ENCODE results near the gene ENDOV.

The ENDOV gene

GRCh38 chr17:80452173-80452915, 37.4 kb downstream of the ENDOV start:
- no peak for DNase-seq

GRCh38 chr17:80453126-80453997, 38.4 kb downstream of the ENDOV start:
- no peak for DNase-seq

- DNase-seq, result no peak
Measured at GRCh38 chr17:80453998-80454556, 39.1 kb downstream of the ENDOV start.

- DNase-seq, result peak; percentile 96
Measured at GRCh38 chr17:80454557-80455335, 39.8 kb downstream of the ENDOV start.

- DNase-seq, result no peak
Measured at GRCh38 chr17:80455336-80455710, 40.4 kb downstream of the ENDOV start.

- DNase-seq, result no peak
Measured at GRCh38 chr17:80455784-80456183, 40.8 kb downstream of the ENDOV start.

GRCh38 chr17:80456465-80457235, 41.7 kb downstream of the ENDOV start:
- no peak for DNase-seq

- no peak for DNase-seq
Measured at GRCh38 chr17:80457236-80457856, 42.4 kb downstream of the ENDOV start.

- DNase-seq, result no peak
Measured at GRCh38 chr17:80458016-80458415, 43.0 kb downstream of the ENDOV start.

- DNase-seq, result no peak
Measured at GRCh38 chr17:80459234-80459633, 44.3 kb downstream of the ENDOV start.

GRCh38 chr17:80460429-80460834, 45.5 kb downstream of the ENDOV start:
- DNase-seq, result no peak

GRCh38 chr17:80461528-80462160, 46.7 kb downstream of the ENDOV start:
- no peak for DNase-seq

GRCh38 chr17:80463784-80464400, 48.9 kb downstream of the ENDOV start:
- no peak for DNase-seq

GRCh38 chr17:80464486-80464885, 49.5 kb downstream of the ENDOV start:
- no peak for DNase-seq

- no peak for DNase-seq
Measured at GRCh38 chr17:80465327-80465974, 50.5 kb downstream of the ENDOV start.

- DNase-seq, result no peak
Measured at GRCh38 chr17:80466188-80466705, 51.3 kb downstream of the ENDOV start.

- no peak for DNase-seq
Measured at GRCh38 chr17:80468242-80468641, 53.3 kb downstream of the ENDOV start.

GRCh38 chr17:80468781-80469493, 54.0 kb downstream of the ENDOV start:
- no peak for DNase-seq

- DNase-seq, result no peak
Measured at GRCh38 chr17:80469667-80470066, 54.7 kb downstream of the ENDOV start.

Data from fibroblast of skin of abdomen (primary cell).